Measurements from ENCODE around the gene UNC119B.

UNC119B gene

DNA sequence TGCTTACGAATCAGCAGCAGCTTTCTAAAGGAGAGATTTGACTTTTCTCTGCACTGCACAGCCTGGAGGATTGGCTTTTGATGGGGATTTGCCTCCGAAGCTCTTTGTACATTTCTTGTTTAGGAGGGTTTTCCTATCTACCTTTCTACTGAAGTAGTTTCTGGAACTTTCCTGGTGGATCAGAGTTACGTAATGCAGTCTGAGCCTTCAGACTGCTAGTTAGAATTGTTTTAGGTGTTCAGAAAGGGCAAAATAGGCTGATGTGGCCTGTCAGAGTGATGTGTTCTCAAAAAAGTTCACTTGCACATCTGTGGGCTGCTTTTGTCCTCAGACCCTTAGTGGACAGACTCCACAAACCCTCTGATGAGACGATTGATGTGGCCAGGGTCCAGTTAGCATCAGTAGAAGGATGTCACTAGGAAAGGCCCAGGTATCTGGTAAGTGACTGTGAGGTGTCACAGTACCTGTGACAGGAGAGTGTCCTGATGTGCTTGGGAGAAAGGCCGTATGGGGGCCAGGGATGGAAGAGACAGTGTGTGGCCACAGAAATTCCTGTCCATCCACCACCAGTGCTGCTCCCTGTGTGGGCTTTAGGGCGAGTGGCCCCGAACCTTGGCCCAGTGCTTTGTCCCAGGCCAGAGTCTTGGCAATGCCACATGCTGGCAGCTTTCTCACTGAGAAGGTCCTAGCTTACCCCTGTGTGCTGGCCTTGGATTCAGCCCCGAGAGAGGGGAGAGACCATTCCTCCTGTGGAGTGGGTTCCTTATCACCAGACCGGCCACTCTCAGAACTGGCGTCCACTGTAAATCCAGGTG lies 10.9 kb downstream of the UNC119B start:
- no peak for DNase-seq (ENCODE audit: low spot score)
- Histone ChIP-seq H2AFZ (ENCODE audit: low read length) (no peak overlapping the region), H3K9me3 (replicated peaks in 1 of 2; ENCODE audit: control insufficient read depth in 2 of 2, insufficient read depth in 1 of 2, low read depth in 1 of 2, low read length in 2 of 2) (no peaks in the 10 kb centered on the region), H3K18ac (ENCODE audit: low read length) (no peak overlapping the region), H2BK120ac (ENCODE audit: low read depth, low read length) (no peak overlapping the region), H3K36me3 (replicated peaks in 1 of 2; ENCODE audit: control insufficient read depth in 2 of 2, insufficient read depth in 2 of 2, low read length in 2 of 2) (peaks cover 57 to 92% of the 10 kb centered on the region in 2 donors), H4K91ac (ENCODE audit: low read depth, low read length, poor library complexity) (no peak overlapping the region), H4K8ac (ENCODE audit: low read depth, low read length) (no peak overlapping the region), H2BK12ac (ENCODE audit: low read length) (no peak overlapping the region), H3K27me3 (ENCODE audit: control insufficient read depth in 3 of 3, insufficient read depth in 3 of 3, low read depth in 1 of 3, low read length in 3 of 3) (no peaks in the 10 kb centered on the region), H3K23ac (ENCODE audit: low read depth, low read length, poor library complexity) (no peak overlapping the region), H3K79me1 (ENCODE audit: low read depth, low read length) (peaks cover 4% of the 10 kb centered on the region), H3K4me1 (ENCODE audit: control insufficient read depth in 2 of 2, insufficient read depth in 1 of 2, low read depth in 1 of 2, low read length in 2 of 2) (peaks cover 0 to 3% of the 10 kb centered on the region in 2 donors), H3K9ac (ENCODE audit: low read depth, low read length, poor library complexity) (no peak overlapping the region), H3K27ac (replicated peaks; ENCODE audit: low read length) (no peak overlapping the region), H2BK15ac (ENCODE audit: low read length) (no peak overlapping the region), H2BK5ac (ENCODE audit: low read length) (no peak overlapping the region), H3K4ac (ENCODE audit: low read length) (no peak overlapping the region), H3K4me2 (ENCODE audit: insufficient read depth, low read length, poor library complexity, severe bottlenecking) (no peak overlapping the region), H3K14ac (ENCODE audit: low read length) (no peak overlapping the region), H2AK5ac (ENCODE audit: low read depth, low read length) (no peak overlapping the region), H3K4me3 (ENCODE audit: low read length in 2 of 2) (no peak overlapping the region)
- no CpG with 5 or more reads among the region's 10 CpGs for WGBS, 2 donors (ENCODE audit: extremely low coverage in 2 of 2, insufficient read length in 2 of 2, insufficient replicate concordance in 1 of 2)

DNA sequence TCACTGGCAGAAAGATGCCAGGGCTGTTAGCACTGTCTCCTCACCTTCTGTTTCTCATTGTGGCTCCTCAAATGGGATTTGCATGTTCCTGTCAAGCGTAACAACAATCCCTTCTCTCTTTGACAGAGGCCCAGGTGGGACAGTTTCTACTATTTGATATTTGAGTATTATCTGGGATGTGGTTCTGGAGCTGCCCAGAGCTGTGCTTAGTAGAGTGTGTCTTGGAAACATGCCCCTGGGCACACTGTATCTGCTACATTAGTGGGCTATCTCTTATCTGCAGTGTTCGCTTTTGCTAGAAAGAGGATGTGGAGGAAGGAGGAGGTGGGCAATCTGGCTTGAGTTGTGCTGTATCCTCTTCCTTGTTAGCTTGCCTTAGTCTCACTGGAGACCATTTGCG lies 11.6 kb downstream of the UNC119B start:
- Histone ChIP-seq H3K27ac (replicated peaks; ENCODE audit: low read length) (no peak overlapping the region), H2BK15ac (ENCODE audit: low read length) (no peak overlapping the region), H2AK5ac (ENCODE audit: low read depth, low read length) (no peak overlapping the region), H3K14ac (ENCODE audit: low read length) (no peak overlapping the region), H3K4me1 (ENCODE audit: control insufficient read depth in 2 of 2, insufficient read depth in 1 of 2, low read depth in 1 of 2, low read length in 2 of 2) (peaks cover 0 to 3% of the 10 kb centered on the region in 2 donors), H3K27me3 (ENCODE audit: control insufficient read depth in 3 of 3, insufficient read depth in 3 of 3, low read depth in 1 of 3, low read length in 3 of 3) (no peaks in the 10 kb centered on the region), H2BK120ac (ENCODE audit: low read depth, low read length) (no peak overlapping the region), H3K36me3 (replicated peaks in 1 of 2; ENCODE audit: control insufficient read depth in 2 of 2, insufficient read depth in 2 of 2, low read length in 2 of 2) (peaks cover 50 to 92% of the 10 kb centered on the region in 2 donors), H3K4me3 (ENCODE audit: low read length in 2 of 2) (no peak overlapping the region), H2AFZ (ENCODE audit: low read length) (no peak overlapping the region), H3K9ac (ENCODE audit: low read depth, low read length, poor library complexity) (no peak overlapping the region), H3K79me1 (ENCODE audit: low read depth, low read length) (peaks cover 2% of the 10 kb centered on the region), H4K91ac (ENCODE audit: low read depth, low read length, poor library complexity) (no peak overlapping the region), H3K4me2 (ENCODE audit: insufficient read depth, low read length, poor library complexity, severe bottlenecking) (no peak overlapping the region), H2BK12ac (ENCODE audit: low read length) (no peak overlapping the region), H4K8ac (ENCODE audit: low read depth, low read length) (no peak overlapping the region), H2BK5ac (ENCODE audit: low read length) (no peak overlapping the region), H3K18ac (ENCODE audit: low read length) (no peak overlapping the region), H3K4ac (ENCODE audit: low read length) (no peak overlapping the region), H3K9me3 (replicated peaks in 1 of 2; ENCODE audit: control insufficient read depth in 2 of 2, insufficient read depth in 1 of 2, low read depth in 1 of 2, low read length in 2 of 2) (no peaks in the 10 kb centered on the region), H3K23ac (ENCODE audit: low read depth, low read length, poor library complexity) (no peak overlapping the region)
- DNase-seq (ENCODE audit: low spot score): no peak
- WGBS, 2 donors (ENCODE audit: extremely low coverage in 2 of 2, insufficient read length in 2 of 2, insufficient replicate concordance in 1 of 2): no CpG with 5 or more reads among the region's 3 CpGs

GRCh38 chr12:120722784-120723183 lies 12.5 kb downstream of the UNC119B start:
- Histone ChIP-seq H3K27me3 (ENCODE audit: control insufficient read depth in 3 of 3, insufficient read depth in 3 of 3, low read depth in 1 of 3, low read length in 3 of 3) (no peaks in the 10 kb centered on the region), H2BK12ac (ENCODE audit: low read length) (no peak overlapping the region), H3K9me3 (replicated peaks in 1 of 2; ENCODE audit: control insufficient read depth in 2 of 2, insufficient read depth in 1 of 2, low read depth in 1 of 2, low read length in 2 of 2) (no peaks in the 10 kb centered on the region), H2BK15ac (ENCODE audit: low read length) (no peak overlapping the region), H3K4me1 (ENCODE audit: control insufficient read depth in 2 of 2, insufficient read depth in 1 of 2, low read depth in 1 of 2, low read length in 2 of 2) (peaks cover 0 to 3% of the 10 kb centered on the region in 2 donors), H2BK5ac (ENCODE audit: low read length) (no peak overlapping the region), H3K27ac (replicated peaks; ENCODE audit: low read length) (no peak overlapping the region), H2AK5ac (ENCODE audit: low read depth, low read length) (no peak overlapping the region), H4K8ac (ENCODE audit: low read depth, low read length) (no peak overlapping the region), H3K4me2 (ENCODE audit: insufficient read depth, low read length, poor library complexity, severe bottlenecking) (no peak overlapping the region), H3K9ac (ENCODE audit: low read depth, low read length, poor library complexity) (no peak overlapping the region), H4K91ac (ENCODE audit: low read depth, low read length, poor library complexity) (no peak overlapping the region), H3K4ac (ENCODE audit: low read length) (no peak overlapping the region), H3K4me3 (ENCODE audit: low read length in 2 of 2) (no peak overlapping the region), H3K18ac (ENCODE audit: low read length) (no peak overlapping the region), H3K36me3 (replicated peaks in 1 of 2; ENCODE audit: control insufficient read depth in 2 of 2, insufficient read depth in 2 of 2, low read length in 2 of 2) (peaks cover 46 to 89% of the 10 kb centered on the region in 2 donors), H2AFZ (ENCODE audit: low read length) (no peak overlapping the region), H3K23ac (ENCODE audit: low read depth, low read length, poor library complexity) (no peak overlapping the region), H2BK120ac (ENCODE audit: low read depth, low read length) (no peak overlapping the region), H3K14ac (ENCODE audit: low read length) (no peak overlapping the region), H3K79me1 (ENCODE audit: low read depth, low read length) (peaks cover 2% of the 10 kb centered on the region)
- WGBS, 2 donors (ENCODE audit: extremely low coverage in 2 of 2, insufficient read length in 2 of 2, insufficient replicate concordance in 1 of 2): no CpG with 5 or more reads among the region's 2 CpGs
- no peak for DNase-seq (ENCODE audit: low spot score)

DNA sequence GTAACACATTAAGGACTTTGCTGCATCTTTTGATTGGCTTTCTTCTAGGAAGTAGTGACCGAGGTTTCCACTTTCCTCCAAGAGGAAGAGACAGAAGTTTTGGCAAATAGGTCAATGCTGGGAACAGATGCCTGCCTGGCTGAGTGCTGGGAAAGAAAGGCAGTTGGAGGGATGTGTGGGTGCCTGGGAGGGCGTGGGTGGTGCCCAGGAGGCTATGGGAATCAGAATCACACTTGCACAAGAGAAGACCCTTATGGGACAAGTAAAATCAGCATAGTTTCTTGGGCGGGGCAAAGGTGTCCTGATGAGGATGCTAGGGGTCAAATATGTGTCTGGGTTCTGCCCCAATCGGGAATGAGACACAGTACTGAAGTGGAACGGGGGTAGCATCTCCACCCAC lies 14.5 kb downstream of the UNC119B start:
- Histone ChIP-seq H2AFZ (ENCODE audit: low read length) (no peak overlapping the region), H2AK5ac (ENCODE audit: low read depth, low read length) (no peak overlapping the region), H3K23ac (ENCODE audit: low read depth, low read length, poor library complexity) (no peak overlapping the region), H3K27ac (replicated peaks; ENCODE audit: low read length) (no peak overlapping the region), H3K4me1 (ENCODE audit: control insufficient read depth in 2 of 2, insufficient read depth in 1 of 2, low read depth in 1 of 2, low read length in 2 of 2) (peaks cover 0 to 3% of the 10 kb centered on the region in 2 donors), H3K4ac (ENCODE audit: low read length) (no peak overlapping the region), H2BK5ac (ENCODE audit: low read length) (no peak overlapping the region), H4K91ac (ENCODE audit: low read depth, low read length, poor library complexity) (no peak overlapping the region), H3K9me3 (replicated peaks in 1 of 2; ENCODE audit: control insufficient read depth in 2 of 2, insufficient read depth in 1 of 2, low read depth in 1 of 2, low read length in 2 of 2) (no peaks in the 10 kb centered on the region), H3K79me1 (ENCODE audit: low read depth, low read length) (peaks cover 2% of the 10 kb centered on the region), H3K18ac (ENCODE audit: low read length) (no peak overlapping the region), H2BK120ac (ENCODE audit: low read depth, low read length) (no peak overlapping the region), H2BK15ac (ENCODE audit: low read length) (no peak overlapping the region), H3K36me3 (replicated peaks in 1 of 2; ENCODE audit: control insufficient read depth in 2 of 2, insufficient read depth in 2 of 2, low read length in 2 of 2) (peaks cover 33 to 80% of the 10 kb centered on the region in 2 donors), H3K4me3 (ENCODE audit: low read length in 2 of 2) (no peak overlapping the region), H4K8ac (ENCODE audit: low read depth, low read length) (no peak overlapping the region), H3K4me2 (ENCODE audit: insufficient read depth, low read length, poor library complexity, severe bottlenecking) (no peak overlapping the region), H3K14ac (ENCODE audit: low read length) (no peak overlapping the region), H3K9ac (ENCODE audit: low read depth, low read length, poor library complexity) (no peak overlapping the region), H3K27me3 (ENCODE audit: control insufficient read depth in 3 of 3, insufficient read depth in 3 of 3, low read depth in 1 of 3, low read length in 3 of 3) (no peaks in the 10 kb centered on the region), H2BK12ac (ENCODE audit: low read length) (no peak overlapping the region)
- WGBS, 2 donors (ENCODE audit: extremely low coverage in 2 of 2, insufficient read length in 2 of 2, insufficient replicate concordance in 1 of 2): no CpG with 5 or more reads among the region's 5 CpGs
- no peak for DNase-seq (ENCODE audit: low spot score)

All from neuronal stem cell (in vitro differentiated cells).